GM19099 (cell line): Measurements from ENCODE around the gene CLASRP.

Experiments used
- POLR2A ChIP-seq: IDR thresholded peaks from 3 replicates; pipeline ENCODE4 v1.6.1; 2011; ENCODE audit warnings: low read depth; ENCODE audit not compliant: insufficient read length; ENCODE audit errors: extremely low read depth

Gene CLASRP

GRCh38 chr19:45038931-45039893, at the start of gene CLASRP:
Gene CLASRP (plus strand): TSS chr19:45039045. CDS start chr19:45040213, 1,168 bp downstream.
- peak; percentile 96 for TF ChIP-seq POLR2A

GRCh38 chr19:44990459-44990858, 48.4 kb upstream of the CLASRP start:
- no peak for TF ChIP-seq POLR2A

GRCh38 chr19:44990966-44991365, 47.9 kb upstream of the CLASRP start:
- no peak for TF ChIP-seq POLR2A

- no peak for TF ChIP-seq POLR2A
These were observed 46.3 kb upstream of the CLASRP start for GRCh38 chr19:44992336-44993163.

- no peak for TF ChIP-seq POLR2A
These were observed 45.3 kb upstream of the CLASRP start for GRCh38 chr19:44993526-44993925.

- TF ChIP-seq POLR2A = no peak
These were observed 44.8 kb upstream of the CLASRP start for GRCh38 chr19:44993926-44994537.

GRCh38 chr19:44998025-44998424, 40.8 kb upstream of the CLASRP start:
- TF ChIP-seq POLR2A = no peak

GRCh38 chr19:45001087-45001739, 37.6 kb upstream of the CLASRP start, which contains the start of gene RELB:
Gene RELB (plus strand): TSS chr19:45001464. CDS start chr19:45001580, 116 bp downstream.
- peak; percentile 78 for TF ChIP-seq POLR2A

- no peak for TF ChIP-seq POLR2A
These were observed 35.4 kb upstream of the CLASRP start for GRCh38 chr19:45003485-45003884.

- no peak for TF ChIP-seq POLR2A
These were observed 33.1 kb upstream of the CLASRP start for GRCh38 chr19:45005787-45006186.

GRCh38 chr19:45008552-45008951, 30.3 kb upstream of the CLASRP start:
- TF ChIP-seq POLR2A = no peak

- TF ChIP-seq POLR2A = no peak
These were observed 29.1 kb upstream of the CLASRP start for GRCh38 chr19:45009625-45010255.

GRCh38 chr19:45010306-45010705, 28.5 kb upstream of the CLASRP start:
- TF ChIP-seq POLR2A = no peak

GRCh38 chr19:45011959-45012358, 26.9 kb upstream of the CLASRP start:
- no peak for TF ChIP-seq POLR2A
